HT-29 (cell line): ENCODE results near the gene AGBL4. TPM values are rescaled to one million over a fixed set of nuclear protein-coding genes. Genes with fewer than 3 reads are reported as not detected.

Experiments
- DNase-seq: peaks from one replicate; pipeline ENCODE4 v3.0.0-alpha.2; 2015; ENCODE audit warnings: low spot score
- total RNA-seq: library from RNA; depleted of rRNA; stranded (reverse); fragments of >200 nt; shearing (Covaris generic); gene quantifications from 2 replicates; pipeline ENCODE4 v1.2.3, GENCODE V29; 2014

Gene AGBL4
- total RNA-seq, 1 experiment from 2014 or later: not detected

DNA sequence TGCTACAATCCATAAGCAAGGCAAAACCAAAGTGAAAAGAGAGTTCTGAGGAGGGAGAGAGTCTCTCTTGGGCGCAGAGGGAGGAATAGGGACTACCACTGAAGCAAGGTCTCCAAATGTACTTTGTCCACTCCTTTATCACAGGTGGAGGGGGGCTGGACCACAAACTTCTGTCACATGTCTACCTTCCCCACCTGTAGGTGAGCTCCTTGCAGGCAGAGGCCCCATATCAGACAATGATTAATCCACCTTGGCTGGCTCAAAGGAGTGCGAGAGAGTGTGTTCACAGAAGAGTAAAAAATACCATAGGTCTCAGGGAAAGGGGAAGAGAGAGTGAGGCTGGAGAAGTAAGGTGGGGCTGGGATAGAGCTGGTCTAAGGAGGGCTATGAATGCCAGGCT is 1251.5 kb downstream of the AGBL4 start:
- DNase-seq: no peak

DNA sequence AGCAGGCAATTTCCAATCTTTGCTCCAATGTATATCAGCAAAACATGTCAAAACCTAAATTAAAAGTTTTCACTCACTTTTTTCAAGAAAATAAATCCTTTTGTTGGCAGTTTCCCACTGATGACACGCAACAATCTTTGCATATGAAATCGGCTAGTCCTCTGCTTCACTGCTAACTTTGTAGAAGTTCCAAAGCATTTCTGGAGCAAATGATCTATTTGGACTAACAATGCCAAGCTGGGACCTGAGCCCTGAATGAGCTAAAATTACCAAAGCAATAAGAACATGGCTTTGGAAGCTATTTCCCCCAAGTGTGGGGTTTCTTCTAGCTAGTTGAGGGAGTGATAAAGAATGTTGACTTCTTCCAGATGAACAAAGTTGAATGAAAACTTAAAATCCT is 1252.2 kb downstream of the AGBL4 start:
- no peak for DNase-seq

DNA sequence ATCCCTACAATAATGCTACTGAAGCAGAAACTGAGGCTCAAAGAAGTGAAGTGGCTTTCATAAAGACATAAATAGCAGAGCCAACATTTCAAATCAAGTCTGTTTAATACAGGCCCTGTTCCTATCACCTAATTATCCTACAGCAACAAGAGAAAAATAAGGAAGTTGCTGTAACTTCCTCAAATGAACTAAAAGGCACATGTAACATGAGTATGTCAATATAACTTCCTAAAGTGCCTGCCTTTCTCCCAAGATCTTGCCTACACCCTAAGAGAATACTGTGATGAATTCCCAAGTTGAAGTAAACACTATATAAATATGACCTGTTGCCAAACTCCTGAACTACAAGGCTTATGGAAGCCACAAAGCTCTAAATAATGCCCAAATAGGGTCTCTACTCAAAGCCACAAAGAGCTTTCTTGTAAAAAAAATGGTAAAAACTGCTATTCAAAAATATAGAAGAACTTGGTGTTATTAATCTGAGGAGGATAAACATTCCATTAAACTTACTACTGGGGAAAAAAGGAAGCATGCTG is 1255.7 kb downstream of the AGBL4 start:
- no peak for DNase-seq

DNA sequence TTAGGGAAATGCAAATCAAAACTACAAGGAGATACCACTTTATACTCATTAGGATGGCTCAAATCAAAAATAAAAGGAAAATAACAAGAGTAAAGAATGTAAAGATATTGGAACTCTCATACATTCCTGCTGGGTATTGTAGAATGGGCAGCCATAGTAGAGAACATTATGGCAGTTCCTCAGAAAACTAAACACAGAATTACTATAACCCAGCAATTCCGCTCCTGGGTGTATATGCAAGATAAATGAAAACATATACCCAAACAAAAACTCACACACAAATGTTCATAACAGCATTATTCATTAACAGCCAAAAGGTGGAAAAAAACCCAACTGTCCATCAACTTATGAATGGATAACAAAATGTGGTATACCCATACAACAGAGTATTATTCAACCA is 1258.4 kb downstream of the AGBL4 start:
- no peak for DNase-seq

DNA sequence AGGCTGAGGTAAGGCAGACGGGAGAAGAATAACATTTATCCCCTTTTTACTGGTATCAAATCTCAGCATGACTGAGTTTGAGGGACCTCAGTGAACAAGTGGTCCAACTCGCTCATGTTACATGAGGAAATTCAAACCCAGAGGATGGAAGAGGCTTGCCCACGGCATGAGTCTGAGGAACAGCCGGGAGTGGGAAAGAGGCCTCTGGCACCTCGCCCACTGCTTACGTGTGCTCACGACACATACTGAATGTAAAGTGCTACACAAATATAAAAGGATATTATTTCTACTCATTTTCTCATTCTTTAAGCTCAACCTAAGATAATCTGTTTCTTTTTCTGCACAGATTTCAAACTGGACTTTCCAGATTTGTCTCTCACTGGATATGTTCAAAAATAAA is 1261.8 kb downstream of the AGBL4 start:
- no peak for DNase-seq

DNA sequence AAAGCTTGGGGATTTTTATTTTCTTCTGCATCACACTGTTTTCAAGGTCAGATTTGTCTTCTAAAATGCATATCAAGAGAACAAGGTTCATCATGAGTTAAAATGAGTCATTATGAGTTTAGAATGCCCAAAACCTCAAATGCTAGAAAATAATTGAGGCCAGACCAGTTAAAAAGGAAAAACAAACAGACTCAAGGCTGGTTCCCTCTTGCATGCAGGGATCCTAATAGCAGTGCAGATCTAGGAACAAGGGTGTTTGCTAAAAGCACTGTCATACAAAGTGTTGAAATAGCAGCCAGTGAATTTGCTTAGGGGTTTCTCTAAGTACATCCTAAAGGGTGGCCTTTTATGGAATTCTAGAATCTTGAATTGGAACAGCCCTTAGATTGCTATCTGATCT is 1262.3 kb downstream of the AGBL4 start:
- DNase-seq: no peak

DNA sequence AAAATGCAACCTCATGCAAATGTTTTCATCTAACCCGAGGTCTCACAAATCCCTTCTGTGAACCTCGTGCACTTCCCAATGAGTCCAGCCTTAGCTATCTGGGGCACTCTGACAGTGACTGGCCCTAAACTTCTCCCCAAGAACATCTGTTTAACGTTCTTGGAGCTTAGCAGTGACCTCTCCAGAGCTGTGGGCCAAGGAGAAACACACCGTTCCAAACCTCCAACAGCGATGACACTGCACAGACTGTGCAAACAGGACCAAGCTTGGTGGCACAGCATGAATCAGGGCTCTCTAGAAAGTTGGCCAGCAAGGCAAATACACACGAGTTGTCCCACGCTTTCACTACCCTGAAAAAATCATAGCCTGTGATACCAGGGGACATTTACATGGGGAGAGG is 1262.9 kb downstream of the AGBL4 start:
- no peak for DNase-seq

DNA sequence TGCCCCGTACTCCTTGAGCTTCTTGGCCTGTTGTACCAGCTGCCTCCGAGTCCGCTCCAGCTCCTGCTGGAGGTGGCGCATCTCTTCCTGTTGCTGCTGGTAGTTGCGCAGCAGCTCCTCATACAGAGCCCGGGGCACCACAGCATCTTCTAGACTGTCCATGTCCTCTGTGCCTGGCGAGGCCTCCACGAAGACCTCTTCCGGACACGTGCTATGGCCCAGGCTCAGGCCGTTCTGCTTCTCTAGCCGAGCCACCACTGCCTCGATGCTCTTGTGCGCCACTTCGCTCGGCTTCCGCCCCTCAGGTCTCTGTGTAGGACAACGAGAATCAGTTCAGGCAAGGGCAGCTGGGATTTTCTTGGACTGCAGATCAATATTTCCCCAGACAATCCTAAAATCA is 1264.8 kb downstream of the AGBL4 start:
- no peak for DNase-seq

DNA sequence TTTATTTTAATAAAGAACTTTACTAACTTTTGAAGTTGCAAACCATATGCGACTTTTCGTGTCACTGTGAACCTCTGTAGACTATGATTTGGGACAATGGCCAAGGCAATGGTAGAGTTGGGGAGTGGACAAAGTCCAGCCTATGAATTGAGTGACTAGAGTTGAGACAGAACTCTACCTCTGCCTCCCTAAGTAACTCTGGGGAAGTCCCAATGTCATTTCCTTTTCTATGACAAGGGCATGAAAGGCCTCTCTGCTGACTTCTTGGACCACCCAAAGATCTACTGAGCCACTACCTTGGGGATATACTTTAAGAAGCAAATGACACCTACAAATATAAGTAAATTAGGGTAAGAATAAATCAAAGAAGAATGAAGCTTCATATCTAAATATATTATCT is 1266.4 kb downstream of the AGBL4 start:
- DNase-seq: no peak

DNA sequence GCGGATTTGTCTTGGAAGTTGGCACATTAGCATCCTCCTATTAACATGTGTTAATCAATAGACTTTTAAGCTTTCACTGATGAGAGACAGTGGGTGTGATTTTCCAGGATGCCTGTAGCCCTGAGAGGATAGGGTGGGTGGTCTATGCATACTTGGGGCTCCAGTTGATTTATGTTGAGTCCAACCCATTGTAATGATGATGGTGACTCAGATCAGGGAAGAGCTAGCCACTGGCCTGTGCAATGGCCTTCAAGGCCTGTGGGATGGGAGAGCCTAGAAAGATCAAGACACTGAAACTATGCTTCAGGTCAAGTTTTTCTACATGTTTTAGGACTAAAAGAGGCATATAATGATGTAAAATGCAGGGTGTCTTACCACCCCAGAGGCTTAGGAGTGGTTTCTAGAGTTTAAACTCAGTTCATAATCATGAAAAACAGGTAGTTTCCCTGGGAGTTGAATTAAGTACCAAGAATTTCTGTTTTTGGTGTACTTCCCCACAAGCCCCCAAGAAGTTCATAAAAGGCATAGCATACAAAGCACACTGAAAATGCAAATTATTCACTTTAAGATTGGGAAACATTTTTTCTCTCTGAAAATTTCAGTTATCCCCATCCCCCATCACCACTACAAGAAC is 1267.0 kb downstream of the AGBL4 start:
- no peak for DNase-seq

DNA sequence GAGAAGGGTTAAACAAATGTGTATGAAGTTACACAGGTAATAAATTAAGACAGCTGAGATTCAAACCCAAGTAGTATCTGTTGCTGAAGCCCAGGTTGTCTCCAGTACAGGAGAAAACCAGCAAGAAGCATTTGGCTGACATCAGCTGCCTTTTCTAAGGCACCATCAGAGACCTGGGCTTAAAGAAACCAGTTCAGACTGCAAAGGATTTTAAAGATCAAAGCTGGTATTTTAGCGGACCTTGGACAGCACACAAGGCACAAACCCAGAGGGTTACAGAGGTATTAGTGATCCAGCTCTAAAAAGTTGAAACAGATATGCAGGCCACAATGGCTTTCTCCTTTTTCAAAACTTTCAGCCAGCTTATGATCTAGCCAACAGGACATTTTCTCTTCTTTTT is 1270.5 kb downstream of the AGBL4 start:
- no peak for DNase-seq

DNA sequence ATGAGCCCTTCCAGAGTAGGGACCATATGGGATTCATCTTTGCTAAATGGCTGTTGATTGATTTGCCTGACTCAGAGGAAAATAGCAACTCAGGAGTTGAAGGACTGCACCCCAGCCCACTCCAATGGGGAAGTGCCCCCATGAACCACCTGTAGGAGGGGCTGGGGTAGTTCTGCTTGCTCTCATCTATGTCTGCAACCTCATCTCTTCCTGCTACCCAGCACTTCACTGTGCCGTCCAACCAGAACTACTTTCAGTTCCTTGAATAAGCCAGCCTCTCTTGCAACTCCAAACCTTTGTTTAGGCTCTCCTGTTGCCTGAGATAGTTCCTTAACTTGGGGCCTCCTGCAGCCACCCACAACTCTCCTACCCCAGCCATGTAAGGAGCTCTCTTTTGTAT is 1273.6 kb downstream of the AGBL4 start:
- no peak for DNase-seq

DNA sequence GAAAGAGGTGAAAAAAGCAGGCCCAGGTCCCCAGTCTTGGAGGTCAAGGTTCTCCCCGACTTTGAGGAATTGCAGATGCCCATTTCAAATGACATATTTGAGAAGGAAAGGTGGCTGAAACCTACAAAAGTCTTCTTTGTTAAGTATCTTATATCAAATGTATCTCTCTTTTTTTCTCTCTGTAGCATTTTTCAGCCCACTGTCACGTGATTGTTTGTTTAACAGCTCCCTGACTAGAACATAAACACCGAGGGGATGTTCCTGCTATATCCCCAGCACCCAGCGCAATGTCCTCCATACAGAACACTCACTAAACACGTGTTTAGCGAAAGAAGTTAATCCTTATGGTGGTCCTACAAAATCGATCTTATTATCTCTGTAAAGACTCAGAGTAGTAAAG is 1274.7 kb downstream of the AGBL4 start:
- no peak for DNase-seq

DNA sequence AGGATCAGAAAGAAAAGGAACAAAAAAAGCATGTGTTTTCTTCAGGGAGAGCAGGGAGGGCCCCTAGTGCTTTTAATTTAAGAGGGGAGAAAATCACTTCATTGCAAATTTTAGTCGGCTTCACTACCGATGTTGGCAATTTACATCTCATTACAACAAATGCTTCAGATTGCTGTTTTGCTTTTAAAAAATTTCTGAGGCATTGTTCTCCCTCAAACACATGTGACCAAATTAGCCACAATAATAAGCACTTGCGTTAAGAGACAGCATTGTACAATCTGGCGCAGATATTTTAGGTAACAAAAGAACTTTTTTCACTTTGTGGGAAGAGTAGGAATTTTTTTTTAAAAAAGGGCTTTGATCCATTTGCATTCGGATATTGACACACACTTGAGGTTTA is 1276.8 kb downstream of the AGBL4 start:
- no peak for DNase-seq

DNA sequence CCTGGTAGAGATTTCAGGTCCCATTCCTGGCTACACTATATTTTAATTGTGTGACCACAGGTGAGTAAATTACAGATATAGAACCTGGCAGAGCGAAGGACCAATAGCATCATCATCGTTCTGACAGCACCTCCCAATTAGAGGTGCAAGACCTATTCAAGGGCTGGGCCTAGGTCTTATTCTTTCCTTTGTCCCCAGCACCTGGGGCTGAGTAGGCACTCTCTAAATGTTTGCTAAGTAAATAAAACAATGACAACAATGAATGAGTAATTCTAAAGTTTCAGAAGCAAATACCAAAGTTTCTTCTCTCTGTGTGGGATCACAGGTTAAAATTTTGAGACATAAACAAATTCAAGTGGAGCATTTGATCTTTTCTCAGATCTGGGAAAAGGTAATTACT is 1279.7 kb downstream of the AGBL4 start:
- no peak for DNase-seq

DNA sequence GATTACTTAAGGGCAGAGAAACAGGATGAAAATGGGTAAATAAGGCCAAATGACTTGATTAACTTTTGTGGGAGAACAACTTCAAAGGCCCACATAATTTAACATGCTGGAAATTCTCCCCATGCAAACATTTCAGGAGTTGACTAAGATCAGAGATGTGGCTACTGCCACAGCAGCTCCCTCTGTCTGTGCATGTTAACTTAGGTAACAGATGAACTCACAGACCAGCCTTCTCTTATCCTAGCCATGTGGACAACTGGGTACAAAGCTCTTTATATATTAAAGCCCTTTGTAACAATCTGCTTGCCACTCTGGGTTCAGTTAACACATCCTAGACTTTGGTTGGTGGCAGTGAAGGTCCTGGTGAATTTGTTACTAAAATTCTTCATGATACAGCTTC is 1280.3 kb downstream of the AGBL4 start:
- DNase-seq: no peak

DNA sequence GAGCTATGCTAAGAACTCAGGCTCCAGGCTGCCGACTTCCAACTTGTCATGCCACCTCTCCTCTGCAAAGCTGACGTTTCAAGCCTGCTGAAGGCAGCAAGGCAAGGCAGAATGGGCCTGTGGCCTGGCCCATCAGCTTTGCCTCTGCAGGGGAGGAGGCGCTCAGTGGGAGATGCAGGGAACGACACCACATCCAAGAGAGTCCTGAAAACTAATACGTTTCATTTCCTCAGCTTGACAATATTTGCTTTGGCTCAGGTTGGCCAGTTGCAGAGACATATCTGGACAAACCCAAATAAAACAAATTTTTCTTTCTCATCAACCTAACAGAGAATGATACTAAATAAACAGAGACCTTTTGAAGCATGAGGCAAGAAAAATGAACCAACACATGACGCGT is 1282.4 kb downstream of the AGBL4 start:
- DNase-seq: no peak

DNA sequence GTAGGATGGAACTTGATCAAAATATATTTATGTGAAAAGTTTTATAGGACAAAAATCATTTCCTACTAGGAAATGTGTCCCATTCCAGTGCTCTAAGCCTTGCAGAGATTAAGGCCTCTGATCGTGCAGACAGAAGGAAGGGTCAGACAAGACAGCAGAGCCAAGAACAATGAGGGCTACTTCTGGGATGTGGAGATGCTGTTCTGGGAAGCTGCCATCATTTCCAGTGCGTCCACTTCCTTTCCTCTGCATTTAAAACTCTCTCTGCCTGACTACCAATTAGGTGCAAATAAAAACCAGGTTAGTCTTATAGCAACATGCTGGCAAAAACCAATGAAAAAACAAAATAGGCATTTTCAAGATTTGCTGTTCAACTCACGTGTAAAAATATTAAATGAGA is 1283.1 kb downstream of the AGBL4 start:
- DNase-seq: no peak

DNA sequence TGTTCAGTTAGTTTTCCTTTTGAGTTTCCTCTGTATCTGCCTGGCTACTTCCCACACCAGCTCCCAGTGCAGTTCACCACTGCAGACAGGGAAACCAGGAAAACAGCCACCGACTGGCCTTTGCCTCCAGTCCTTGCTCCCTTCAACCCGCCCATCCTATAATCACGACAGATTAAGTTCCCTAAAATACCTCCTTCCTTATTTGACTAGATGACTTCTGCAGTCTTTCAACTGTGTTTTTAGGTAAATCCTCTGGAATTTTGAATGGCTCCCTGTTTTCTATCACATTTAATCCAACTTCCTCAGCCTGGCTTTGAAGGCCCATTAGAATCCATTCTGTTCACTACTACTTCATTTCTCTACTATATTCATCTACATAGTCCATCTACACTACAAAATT is 1284.7 kb downstream of the AGBL4 start:
- no peak for DNase-seq

DNA sequence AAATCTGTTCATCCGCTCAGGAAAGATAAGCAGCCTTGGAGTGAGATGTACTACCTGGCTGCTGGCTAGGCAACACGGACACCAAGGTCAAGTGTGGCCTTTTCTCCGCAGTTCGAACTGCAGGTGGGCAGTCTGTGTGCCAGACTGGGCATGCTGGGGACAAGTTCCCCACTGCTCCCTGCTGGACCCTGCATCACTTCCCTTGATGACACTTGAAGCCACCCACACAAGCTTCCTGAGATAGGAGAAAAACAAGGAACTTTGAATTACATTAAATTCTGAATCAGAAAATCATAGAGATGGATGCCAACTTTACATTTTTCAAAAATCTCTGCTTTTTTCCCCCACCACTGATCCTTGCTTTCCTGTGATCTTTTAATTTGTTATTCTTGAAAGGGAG is 1285.4 kb downstream of the AGBL4 start:
- DNase-seq: no peak

DNA sequence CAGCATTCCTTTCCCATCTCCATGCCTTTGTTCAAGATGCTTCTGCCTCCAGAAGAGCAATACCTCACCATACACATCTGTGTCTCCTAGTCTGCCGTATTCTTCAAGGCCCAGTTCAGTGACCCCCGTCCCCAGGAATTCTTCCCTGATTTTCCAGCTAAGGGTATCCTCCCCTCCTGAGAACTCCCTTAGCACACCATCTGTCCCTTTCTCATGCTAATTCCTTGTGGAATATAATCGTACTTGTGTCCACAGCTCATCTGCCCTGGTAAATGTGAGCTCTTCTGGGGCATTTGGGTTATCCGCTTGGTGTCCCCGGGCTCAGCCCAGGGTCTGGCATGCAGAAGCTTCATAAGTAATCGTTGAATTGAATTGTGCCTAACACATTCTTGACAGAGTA is 1288.0 kb downstream of the AGBL4 start:
- DNase-seq: no peak

DNA sequence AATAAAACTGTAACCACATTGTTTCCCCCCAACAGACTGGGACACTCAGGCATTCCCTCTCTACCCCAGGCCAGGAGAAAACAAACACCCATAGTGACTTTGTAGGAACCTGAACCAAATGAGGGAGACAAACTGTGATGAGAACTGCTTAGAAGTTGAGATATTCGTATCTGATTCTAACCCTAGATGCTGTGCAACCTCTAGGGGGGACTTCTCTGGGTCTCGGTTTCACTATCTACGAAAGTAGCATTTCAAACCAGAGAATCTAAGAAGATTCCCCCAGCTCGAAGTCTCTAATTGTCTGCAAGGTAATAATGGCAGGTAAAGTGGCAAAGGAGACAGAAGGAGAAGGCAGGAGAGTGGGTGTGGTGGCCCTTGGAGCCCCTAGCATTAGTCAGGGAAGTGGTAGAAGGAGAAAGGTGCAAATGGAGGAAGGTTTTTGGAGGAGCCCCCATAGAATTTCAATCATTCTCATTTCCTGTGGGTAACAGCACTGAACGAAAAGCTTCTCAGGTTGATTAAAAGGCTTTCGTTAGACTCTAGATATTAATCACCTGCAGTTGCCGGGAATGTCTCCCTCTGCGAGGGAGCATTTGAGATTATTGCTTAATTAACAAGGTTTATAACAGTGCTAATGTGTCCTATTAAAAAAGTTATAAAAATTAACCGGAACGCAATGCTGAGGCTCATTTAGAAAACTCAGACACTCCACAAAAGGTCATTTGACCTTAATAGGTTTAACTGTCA is 1293.4 kb downstream of the AGBL4 start:
- DNase-seq: no peak

DNA sequence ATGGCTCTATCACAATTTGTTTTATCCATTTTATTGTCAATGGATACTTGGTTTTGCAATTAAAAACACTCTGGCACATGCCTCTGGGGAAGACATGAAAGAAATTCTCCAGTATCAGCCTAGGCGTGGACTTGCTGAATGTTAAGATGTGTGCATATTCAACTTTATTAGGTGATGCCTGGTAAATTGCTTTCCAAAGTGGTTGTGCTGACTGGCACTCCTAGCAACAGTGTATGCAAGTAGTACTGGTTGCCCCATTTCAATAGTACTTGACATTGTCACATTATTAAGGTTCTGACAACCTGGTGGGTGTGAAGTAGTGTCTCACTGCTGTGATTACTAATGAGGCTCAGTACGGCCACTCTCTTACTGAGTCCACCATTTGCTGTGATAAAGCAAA is 1295.2 kb downstream of the AGBL4 start:
- DNase-seq: no peak
